GM12891 (cell line): ENCODE results near the gene MTHFS.

Experiments
- PAX5 ChIP-seq: IDR thresholded peaks from 2 replicates; pipeline ENCODE4 v1.6.1; 2011; ENCODE audit warnings: low read length, moderate library complexity, mild to moderate bottlenecking; ENCODE audit not compliant: insufficient read depth, severe bottlenecking
- POLR2A ChIP-seq: IDR thresholded peaks from 2 replicates; pipeline ENCODE4 v1.6.1; 2011; ENCODE audit warnings: low read depth, low read length, control low read depth
- POLR2AphosphoS5 ChIP-seq: IDR thresholded peaks from 2 replicates; pipeline ENCODE4 v1.6.1; 2011; ENCODE audit warnings: low read depth, low read length, control low read depth
- TAF1 ChIP-seq: IDR thresholded peaks from 2 replicates; pipeline ENCODE4 v1.6.1; 2011; ENCODE audit warnings: low read depth, low read length, control low read depth

DNA sequence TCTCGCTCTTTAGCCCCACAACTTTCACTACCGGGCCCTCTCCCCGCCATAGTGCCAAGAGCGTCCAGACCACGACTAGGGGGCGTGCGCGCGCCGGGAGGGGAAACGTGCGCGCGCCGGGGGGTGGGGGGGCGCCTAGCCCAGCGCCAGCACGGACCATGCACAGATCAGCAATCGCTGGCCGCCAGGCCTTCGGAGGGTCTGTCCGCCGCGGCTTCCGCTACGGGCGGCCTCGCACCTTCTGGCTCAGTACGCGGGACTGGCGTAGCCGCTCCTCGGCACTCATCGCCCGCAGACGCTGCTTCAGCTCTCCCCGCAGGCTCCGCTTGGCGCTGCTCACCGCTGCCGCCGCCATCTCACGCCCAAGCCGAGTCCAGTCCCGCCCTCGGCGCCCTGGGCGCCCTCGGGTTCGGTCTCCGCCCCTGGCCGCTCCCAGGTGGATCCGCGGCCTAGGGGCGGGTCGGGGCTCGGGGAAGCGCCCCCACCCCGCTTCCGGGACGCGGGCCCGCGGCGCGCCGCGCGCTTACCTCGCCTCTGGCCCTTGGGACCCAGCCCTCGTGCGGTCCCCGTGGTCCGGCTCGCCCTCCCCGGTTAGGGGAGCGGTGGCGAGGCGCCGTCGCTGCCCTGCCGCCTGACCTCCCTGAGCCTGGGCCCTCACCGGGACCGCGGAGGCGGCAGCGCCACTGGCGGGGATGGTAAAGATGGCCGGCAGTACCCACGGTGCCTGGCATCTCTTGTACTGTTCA, at the start of gene MTHFS:
- TF ChIP-seq POLR2A = peak; percentile 82
- peak; percentile 69; the same call in 1 of the 2 replicates for TF ChIP-seq POLR2AphosphoS5
- no peak for TF ChIP-seq PAX5
- TF ChIP-seq TAF1 = peak; percentile 52
